ENCODE measurements around the gene MYL7. TPM values are rescaled to one million over a fixed set of nuclear protein-coding genes. Genes with fewer than 3 reads are reported as not detected.

The MYL7 gene
- polyA plus RNA-seq, 2 donors, result 0.12 to 0.53 TPM

DNA sequence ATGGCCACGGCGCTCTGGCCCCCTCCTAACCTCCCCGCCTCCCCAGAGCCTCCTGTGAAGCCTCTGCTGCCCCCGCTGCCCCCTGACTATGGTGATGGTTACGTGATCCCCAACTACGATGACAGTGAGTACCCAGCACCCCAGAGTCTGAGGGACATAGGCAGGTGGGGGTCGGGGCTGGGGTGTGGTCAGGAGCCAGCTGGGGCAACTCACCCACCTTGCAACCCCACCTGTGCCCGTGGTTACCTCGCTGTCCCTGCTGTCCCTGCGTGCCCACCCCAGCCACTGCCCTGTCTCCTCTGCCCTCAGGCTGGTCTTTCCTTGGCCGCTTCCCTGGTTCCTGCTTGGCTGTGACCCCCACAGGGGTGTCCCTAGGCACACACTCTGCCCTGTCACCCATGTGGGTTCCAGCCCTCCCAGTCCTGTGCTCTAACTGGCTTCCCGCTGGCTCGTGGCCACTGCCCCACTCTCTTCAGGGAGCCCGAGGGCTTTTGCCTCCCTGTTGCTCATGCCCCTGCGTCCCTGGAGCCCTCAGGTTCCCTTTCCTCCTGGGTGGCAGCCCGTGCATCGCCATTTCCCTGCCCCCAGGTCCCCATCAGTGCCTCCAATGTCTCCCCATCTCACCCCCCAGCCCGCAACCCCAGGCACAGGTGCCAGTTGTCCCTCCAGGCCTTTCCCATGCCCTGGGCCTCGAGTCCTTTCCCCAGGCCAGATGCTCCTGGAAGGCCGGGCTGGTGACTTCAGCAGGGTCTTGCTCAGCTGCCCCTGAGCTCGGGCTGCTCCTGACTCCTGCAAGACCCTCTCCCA lies 33.0 kb downstream of the MYL7 start:
- Histone ChIP-seq H3K27ac (ENCODE audit: low read depth in 2 of 2, low read length in 1 of 2) (no peak overlapping the region), H3K27me3 (ENCODE audit: control insufficient read depth in 1 of 2, insufficient read depth in 2 of 2, low read length in 2 of 2) (no peaks in the 10 kb centered on the region), H3K9me3 (ENCODE audit: control insufficient read depth in 2 of 2, insufficient read depth in 1 of 2, low read depth in 1 of 2, low read length in 1 of 2) (no peaks in the 10 kb centered on the region), H3K4me1 (ENCODE audit: control insufficient read depth in 2 of 2, insufficient read depth in 2 of 2, low read length in 1 of 2) (peaks cover 14 to 19% of the 10 kb centered on the region in 2 donors), H3K36me3 (ENCODE audit: control insufficient read depth in 2 of 2, insufficient read depth in 2 of 2, low read length in 1 of 2) (peaks cover 0 to 14% of the 10 kb centered on the region in 2 donors), H3K4me3 (ENCODE audit: low read depth in 1 of 2, low read length in 2 of 2) (no peak overlapping the region)
- WGBS, 2 donors, result 84% methylated on average over 21 of the region's 21 CpGs

DNA sequence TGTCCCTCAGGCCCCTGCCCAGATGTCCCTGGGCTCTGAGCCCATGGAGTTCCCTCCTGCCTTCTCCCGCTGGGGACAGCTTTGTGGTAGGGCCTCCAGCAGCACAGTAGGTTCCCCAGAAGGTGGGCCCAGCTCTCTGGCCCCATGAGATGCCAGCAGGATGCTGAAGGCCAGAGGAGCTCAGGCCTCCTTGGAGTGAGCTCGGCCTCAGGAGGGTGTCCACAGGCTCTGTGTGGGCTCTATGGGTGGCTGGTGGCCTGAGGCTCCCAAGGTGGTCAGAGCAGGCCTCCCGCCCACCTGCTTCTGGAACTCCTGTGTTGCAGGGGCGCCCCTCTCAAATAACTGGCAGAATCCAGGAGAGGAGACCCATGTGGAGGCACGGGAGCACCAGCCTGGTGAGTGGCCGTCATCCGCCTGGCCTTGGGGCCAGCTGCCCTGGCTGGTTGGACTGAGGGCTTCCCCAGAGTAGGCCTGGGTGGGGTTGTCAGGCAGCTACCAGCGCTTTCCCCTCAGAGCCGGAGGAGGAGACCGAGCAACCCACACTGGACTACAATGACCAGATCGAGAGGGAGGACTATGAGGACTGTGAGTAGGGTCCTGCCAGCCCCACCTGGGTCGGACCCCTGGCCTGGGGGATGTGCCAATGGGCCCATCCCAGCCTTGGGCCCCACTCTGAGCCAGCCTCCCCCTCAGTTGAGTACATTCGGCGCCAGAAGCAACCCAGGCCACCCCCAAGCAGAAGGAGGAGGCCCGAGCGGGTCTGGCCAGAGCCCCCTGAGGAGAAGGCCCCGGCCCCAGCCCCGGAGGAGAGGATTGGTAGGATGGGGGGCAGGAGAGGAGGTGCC lies 33.8 kb downstream of the MYL7 start:
- Histone ChIP-seq H3K36me3 (ENCODE audit: control insufficient read depth in 2 of 2, insufficient read depth in 2 of 2, low read length in 1 of 2) (peaks cover 0 to 14% of the 10 kb centered on the region in 2 donors), H3K27me3 (ENCODE audit: control insufficient read depth in 1 of 2, insufficient read depth in 2 of 2, low read length in 2 of 2) (no peaks in the 10 kb centered on the region), H3K27ac (ENCODE audit: low read depth in 2 of 2, low read length in 1 of 2) (peak overlapping the region; percentile 14 to 47), H3K4me1 (ENCODE audit: control insufficient read depth in 2 of 2, insufficient read depth in 2 of 2, low read length in 1 of 2) (peaks cover 19 to 20% of the 10 kb centered on the region in 2 donors), H3K4me3 (ENCODE audit: low read depth in 1 of 2, low read length in 2 of 2) (no peak overlapping the region), H3K9me3 (ENCODE audit: control insufficient read depth in 2 of 2, insufficient read depth in 1 of 2, low read depth in 1 of 2, low read length in 1 of 2) (no peaks in the 10 kb centered on the region)
- 91 to 93% methylated on average over 18 of the region's 18 CpGs for WGBS, 2 donors

DNA sequence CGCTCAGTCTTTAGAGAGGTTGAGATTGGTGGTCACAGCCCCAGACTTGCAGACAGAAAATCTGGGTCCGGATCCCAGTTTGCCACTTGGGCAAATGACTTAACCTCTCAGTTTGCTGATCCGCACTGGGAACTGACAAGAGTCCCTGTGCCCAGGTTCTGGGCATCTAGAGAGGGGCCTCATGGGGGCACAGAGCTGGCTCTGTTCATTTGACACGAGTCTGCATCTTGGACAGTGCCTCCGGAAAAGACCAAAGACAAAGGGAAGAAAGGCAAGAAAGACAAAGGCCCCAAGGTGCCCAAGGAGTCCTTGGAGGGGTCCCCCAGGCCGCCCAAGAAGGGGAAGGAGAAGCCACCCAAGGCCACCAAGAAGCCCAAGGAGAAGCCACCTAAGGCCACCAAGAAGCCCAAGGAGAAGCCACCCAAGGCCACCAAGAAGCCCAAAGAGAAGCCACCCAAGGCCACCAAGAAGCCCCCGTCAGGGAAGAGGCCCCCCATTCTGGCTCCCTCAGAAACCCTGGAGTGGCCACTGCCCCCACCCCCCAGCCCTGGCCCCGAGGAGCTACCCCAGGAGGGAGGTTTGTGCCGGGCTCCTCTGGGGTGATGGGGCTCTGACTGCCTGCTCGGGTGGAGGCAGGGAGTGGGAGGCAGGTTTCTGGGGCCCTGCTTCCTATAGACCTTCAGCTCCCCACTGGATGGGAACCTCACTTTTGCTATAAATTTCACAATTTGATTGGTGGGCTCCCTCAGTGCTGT lies 34.6 kb downstream of the MYL7 start:
- Histone ChIP-seq H3K4me3 (ENCODE audit: low read depth in 1 of 2, low read length in 2 of 2) (no peak overlapping the region), H3K4me1 (ENCODE audit: control insufficient read depth in 2 of 2, insufficient read depth in 2 of 2, low read length in 1 of 2) (peaks cover 20 to 23% of the 10 kb centered on the region in 2 donors), H3K27me3 (ENCODE audit: control insufficient read depth in 1 of 2, insufficient read depth in 2 of 2, low read length in 2 of 2) (no peaks in the 10 kb centered on the region), H3K9me3 (ENCODE audit: control insufficient read depth in 2 of 2, insufficient read depth in 1 of 2, low read depth in 1 of 2, low read length in 1 of 2) (no peaks in the 10 kb centered on the region), H3K27ac (ENCODE audit: low read depth in 2 of 2, low read length in 1 of 2) (peak overlapping the region; percentile 5 to 50), H3K36me3 (ENCODE audit: control insufficient read depth in 2 of 2, insufficient read depth in 2 of 2, low read length in 1 of 2) (peaks cover 0 to 12% of the 10 kb centered on the region in 2 donors)
- WGBS, 2 donors, result 86% methylated on average over 10 of the region's 10 CpGs

DNA sequence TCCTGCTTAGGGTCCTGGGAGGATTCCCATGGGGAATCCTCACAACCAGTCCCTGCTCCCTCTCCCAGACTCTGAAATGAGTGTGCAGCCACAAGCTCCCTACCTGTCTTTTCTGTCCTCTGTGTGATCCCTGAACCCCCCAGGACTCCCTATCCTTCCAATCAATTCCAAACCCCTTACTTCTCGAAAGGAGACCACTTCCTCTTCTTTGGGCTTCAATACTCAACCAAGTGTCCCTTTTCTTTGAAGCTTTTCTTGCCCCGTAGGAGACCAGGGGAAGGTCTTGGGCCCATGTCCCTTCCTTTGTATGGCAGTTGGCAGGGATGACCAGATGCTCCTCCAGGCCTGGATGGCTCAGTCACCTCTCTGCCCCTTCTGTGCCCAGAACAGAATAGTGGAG lies 35.3 kb downstream of the MYL7 start:
- no peaks in the 10 kb centered on the region for H3K9me3 ChIP-seq (ENCODE audit: control insufficient read depth in 2 of 2, insufficient read depth in 1 of 2, low read depth in 1 of 2, low read length in 1 of 2)
- no peaks in the 10 kb centered on the region for H3K27me3 ChIP-seq (ENCODE audit: control insufficient read depth in 1 of 2, insufficient read depth in 2 of 2, low read length in 2 of 2)
- no peak overlapping the region for H3K4me3 ChIP-seq (ENCODE audit: low read depth in 1 of 2, low read length in 2 of 2)
- 77 to 81% methylated on average over 2 of the region's 2 CpGs for WGBS, 2 donors
- peak overlapping the region; percentile 50 to 66 for H3K27ac ChIP-seq (ENCODE audit: low read depth in 2 of 2, low read length in 1 of 2)
- H3K4me1 ChIP-seq (ENCODE audit: control insufficient read depth in 2 of 2, insufficient read depth in 2 of 2, low read length in 1 of 2), result peaks cover 19 to 20% of the 10 kb centered on the region in 2 donors
- H3K36me3 ChIP-seq (ENCODE audit: control insufficient read depth in 2 of 2, insufficient read depth in 2 of 2, low read length in 1 of 2), result peaks cover 0 to 9% of the 10 kb centered on the region in 2 donors

DNA sequence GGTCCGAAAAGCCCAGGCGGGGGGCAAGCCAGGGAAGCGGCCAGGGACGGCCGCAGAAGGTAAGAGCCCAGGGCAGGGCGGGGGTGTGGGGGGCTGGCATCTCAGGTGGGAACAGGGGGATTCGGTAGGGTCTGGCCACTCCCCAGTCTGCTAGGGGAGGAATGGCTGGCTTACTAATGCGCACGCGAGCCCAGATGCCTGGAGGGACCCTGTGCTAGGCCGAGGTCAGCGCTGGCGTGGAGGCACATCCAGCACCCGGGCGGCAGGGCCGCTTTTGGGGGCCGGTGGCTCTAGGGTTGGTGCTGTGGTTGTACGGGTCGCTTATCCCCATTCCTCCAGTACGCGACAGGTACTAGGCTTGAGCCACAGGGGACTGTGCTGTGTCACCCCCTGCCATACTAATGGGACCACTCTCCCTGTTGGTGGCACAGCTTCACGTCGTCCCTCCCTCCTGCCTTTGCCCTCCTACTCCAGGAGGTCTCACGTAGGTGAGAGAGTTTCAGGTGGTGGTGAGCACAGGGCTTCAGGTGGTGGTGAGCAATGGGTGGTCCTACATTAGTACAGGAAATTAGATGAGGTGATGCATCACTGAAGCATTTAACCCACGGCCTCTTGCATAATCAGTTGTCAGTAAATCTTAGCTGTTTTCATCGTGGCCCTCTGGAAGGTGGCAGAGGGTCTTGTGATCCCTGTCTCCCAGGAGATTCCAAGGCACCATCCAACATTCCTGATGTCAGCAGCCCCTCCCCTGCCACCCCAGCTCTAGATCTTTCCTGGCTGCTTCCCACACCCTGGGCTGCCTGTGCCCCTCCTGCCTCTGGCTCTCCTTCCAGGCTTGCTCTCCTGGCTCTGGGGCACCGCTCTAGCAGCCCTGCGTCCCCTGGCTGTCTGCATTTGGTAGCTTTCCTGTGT lies 36.0 kb downstream of the MYL7 start:
- Histone ChIP-seq H3K36me3 (ENCODE audit: control insufficient read depth in 2 of 2, insufficient read depth in 2 of 2, low read length in 1 of 2) (peaks cover 0 to 5% of the 10 kb centered on the region in 2 donors), H3K4me3 (ENCODE audit: low read depth in 1 of 2, low read length in 2 of 2) (peak overlapping the region; percentile 13 to 40), H3K27ac (ENCODE audit: low read depth in 2 of 2, low read length in 1 of 2) (peak overlapping the region; percentile 50 to 70), H3K9me3 (ENCODE audit: control insufficient read depth in 2 of 2, insufficient read depth in 1 of 2, low read depth in 1 of 2, low read length in 1 of 2) (no peaks in the 10 kb centered on the region), H3K27me3 (ENCODE audit: control insufficient read depth in 1 of 2, insufficient read depth in 2 of 2, low read length in 2 of 2) (no peaks in the 10 kb centered on the region), H3K4me1 (ENCODE audit: control insufficient read depth in 2 of 2, insufficient read depth in 2 of 2, low read length in 1 of 2) (peaks cover 15 to 19% of the 10 kb centered on the region in 2 donors)
- 36 to 39% methylated on average over 28 of the region's 28 CpGs for WGBS, 2 donors

DNA sequence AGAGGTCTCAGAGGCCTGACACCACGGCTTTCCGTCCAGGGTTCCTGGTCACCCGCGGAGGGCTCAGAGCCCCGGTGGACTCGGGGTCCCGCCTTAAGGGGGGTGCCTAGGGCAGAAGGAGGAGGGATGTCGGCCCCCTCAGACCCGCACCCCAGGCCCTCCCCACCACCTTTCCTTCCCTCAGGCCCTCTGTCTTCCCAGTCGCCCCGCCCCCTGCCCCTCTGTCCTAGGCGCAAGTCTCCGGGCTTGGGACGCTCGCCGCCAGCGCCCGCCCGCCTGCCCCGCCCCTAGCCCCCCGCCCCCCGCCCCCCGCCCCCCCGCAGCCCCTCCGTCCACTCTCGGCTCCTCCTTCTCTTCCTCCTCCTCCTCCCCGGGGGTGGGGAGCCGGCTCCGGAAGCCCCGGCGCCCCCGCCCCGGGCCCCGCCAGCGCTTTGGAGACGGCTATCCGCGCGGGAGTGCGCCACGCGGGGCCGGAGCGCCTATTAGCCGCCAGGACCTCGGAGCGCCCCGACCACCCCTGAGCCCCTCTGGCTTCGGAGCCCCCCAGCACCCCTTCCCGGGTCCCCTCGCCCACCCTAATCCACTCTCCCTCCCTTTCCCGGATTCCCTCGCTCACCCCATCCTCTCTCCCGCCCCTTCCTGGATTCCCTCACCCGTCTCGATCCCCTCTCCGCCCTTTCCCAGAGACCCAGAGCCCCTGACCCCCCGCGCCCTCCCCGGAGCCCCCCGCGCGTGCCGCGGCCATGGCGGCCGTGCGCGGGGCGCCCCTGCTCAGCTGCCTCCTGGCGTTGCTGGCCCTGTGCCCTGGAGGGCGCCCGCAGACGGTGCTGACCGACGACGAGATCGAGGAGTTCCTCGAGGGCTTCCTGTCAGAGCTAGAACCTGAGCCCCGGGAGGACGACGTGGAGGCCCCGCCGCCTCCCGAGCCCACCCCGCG lies 36.9 kb downstream of the MYL7 start, which contains the start of gene AEBP1:
AEBP1 (plus strand) TSS at position 423 of the 937 bp plus-strand sequence; CDS start at position 744, 321 bp downstream.
- WGBS, 2 donors, result 5 to 7% methylated on average over 38 to 82 of the region's 87 CpGs
- H3K4me3 ChIP-seq (ENCODE audit: low read depth in 1 of 2, low read length in 2 of 2), result peak within 1 kb of the TSS; percentile 13 to 40
- H3K27ac ChIP-seq (ENCODE audit: low read depth in 2 of 2, low read length in 1 of 2), result peak within 1 kb of the TSS; percentile 50 to 70
- H3K36me3 ChIP-seq (ENCODE audit: control insufficient read depth in 2 of 2, insufficient read depth in 2 of 2, low read length in 1 of 2), result no peaks in the 10 kb centered on the region
- no peaks in the 10 kb centered on the region for H3K9me3 ChIP-seq (ENCODE audit: control insufficient read depth in 2 of 2, insufficient read depth in 1 of 2, low read depth in 1 of 2, low read length in 1 of 2)
- no peaks in the 10 kb centered on the region for H3K27me3 ChIP-seq (ENCODE audit: control insufficient read depth in 1 of 2, insufficient read depth in 2 of 2, low read length in 2 of 2)
- peaks cover 15 to 19% of the 10 kb centered on the region in 2 donors for H3K4me1 ChIP-seq (ENCODE audit: control insufficient read depth in 2 of 2, insufficient read depth in 2 of 2, low read length in 1 of 2)

DNA sequence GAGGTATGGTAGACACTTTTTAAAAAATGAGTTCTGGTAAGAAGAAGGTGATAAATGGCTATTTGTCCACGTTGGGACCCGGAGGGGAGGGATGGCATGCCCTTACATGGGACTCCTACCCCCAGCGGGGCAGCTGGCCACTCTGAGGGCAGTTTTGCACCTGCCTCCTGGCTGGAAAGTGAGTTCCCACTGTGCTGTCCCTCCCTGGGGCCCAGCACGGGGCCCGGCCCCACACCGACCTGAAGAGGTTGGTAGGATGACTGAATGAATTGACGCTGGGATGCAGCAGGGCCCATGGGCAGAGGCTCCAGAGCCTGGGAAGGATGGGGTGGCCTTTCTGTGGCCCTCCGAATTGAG lies 37.6 kb downstream of the MYL7 start:
- Histone ChIP-seq H3K27ac (ENCODE audit: low read depth in 2 of 2, low read length in 1 of 2) (peak overlapping the region; percentile 50 to 54), H3K4me3 (ENCODE audit: low read depth in 1 of 2, low read length in 2 of 2) (no peak overlapping the region), H3K36me3 (ENCODE audit: control insufficient read depth in 2 of 2, insufficient read depth in 2 of 2, low read length in 1 of 2) (no peaks in the 10 kb centered on the region), H3K9me3 (ENCODE audit: control insufficient read depth in 2 of 2, insufficient read depth in 1 of 2, low read depth in 1 of 2, low read length in 1 of 2) (no peaks in the 10 kb centered on the region), H3K4me1 (ENCODE audit: control insufficient read depth in 2 of 2, insufficient read depth in 2 of 2, low read length in 1 of 2) (peaks cover 15 to 19% of the 10 kb centered on the region in 2 donors), H3K27me3 (ENCODE audit: control insufficient read depth in 1 of 2, insufficient read depth in 2 of 2, low read length in 2 of 2) (no peaks in the 10 kb centered on the region)
- WGBS, 2 donors, result 69 to 83% methylated on average over 8 of the region's 8 CpGs
